ENCODE measurements around the gene RNF152. TPM values are rescaled to one million over a fixed set of nuclear protein-coding genes. Genes with fewer than 3 reads are reported as not detected.

The RNF152 gene
- total RNA-seq, 1 donor from 2014 or later = 24.1 TPM

DNA sequence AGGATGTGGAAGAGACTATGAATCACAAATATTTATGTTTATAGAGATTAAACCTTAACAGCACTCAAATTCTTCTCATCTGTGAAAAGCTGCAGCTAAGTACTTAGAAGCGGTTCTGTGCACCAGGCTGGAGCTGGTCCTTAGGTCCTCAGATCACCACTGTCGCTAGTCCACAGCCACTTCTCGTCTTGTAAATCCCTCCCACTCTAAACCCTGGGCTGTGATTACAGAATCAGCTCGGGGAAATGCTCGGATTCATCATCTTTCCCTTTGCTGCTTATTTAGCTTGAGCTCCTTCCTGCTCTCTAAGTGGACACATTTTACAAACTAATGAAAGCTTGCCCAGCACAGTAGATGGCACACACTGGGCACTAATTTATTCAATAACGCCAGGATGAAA lies 61.7 kb downstream of the RNF152 start:
- H2AFZ ChIP-seq (replicated peaks) = no peak overlapping the region
- H3K4me2 ChIP-seq = no peak overlapping the region
- H3K79me2 ChIP-seq (ENCODE audit: low read depth) = peaks cover 67% of the 10 kb centered on the region
- Mint-ChIP-seq H3K4me1 (peaks cover 18% of the 10 kb centered on the region), H3K27me3 (ENCODE audit: insufficient read depth, low read depth) (peaks cover 2% of the 10 kb centered on the region), H3K27ac (no peak overlapping the region), H3K4me3 (no peak overlapping the region), H3K36me3 (peaks cover 32% of the 10 kb centered on the region), H3K9me3 (peaks cover 9% of the 10 kb centered on the region)
- TF ChIP-seq EZH2 (IDR thresholded peaks at IDR 0.05) (no peak), EZH2phosphoT487 (IDR thresholded peaks at IDR 0.05) (no peak), CTCF (IDR thresholded peaks at IDR 0.05) (no peak)
- H3F3A ChIP-seq (ENCODE audit: low read depth) = no peaks in the 10 kb centered on the region
- no peak overlapping the region for H3K4me3 ChIP-seq
- peaks cover 8% of the 10 kb centered on the region for H3K4me1 ChIP-seq
- no peaks in the 10 kb centered on the region for H3K9me3 ChIP-seq (ENCODE audit: low read depth)
- H4K20me1 ChIP-seq (ENCODE audit: low read depth) = peaks cover 12% of the 10 kb centered on the region
- no peaks in the 10 kb centered on the region for H3K27me3 ChIP-seq
- DNase-seq (ENCODE audit: low spot score) = no peak
- H3K9ac ChIP-seq = no peak overlapping the region
- no peaks in the 10 kb centered on the region for H3K36me3 ChIP-seq
- H3K27ac ChIP-seq = no peak overlapping the region

DNA sequence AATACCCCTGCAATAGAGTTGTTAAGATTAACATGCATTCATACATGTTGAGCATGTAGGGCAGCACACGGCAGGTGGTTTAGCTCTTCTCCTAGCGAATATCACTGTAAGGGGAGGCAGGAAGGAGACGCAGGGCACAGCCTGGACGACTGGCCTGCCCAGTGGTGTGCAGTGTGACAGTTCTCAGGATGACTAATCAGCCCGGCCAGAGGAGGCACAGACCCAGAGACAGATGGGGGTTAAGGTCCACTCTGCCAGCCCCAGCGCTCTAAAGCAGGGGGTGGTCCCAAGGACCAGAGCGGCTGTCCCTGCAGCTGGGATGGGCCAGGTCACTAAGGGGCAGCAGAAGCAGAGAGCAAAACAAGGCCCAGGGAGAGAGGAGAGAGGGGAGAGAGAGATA lies 63.7 kb downstream of the RNF152 start:
- H3K27ac ChIP-seq = no peak overlapping the region
- no peak overlapping the region for H2AFZ ChIP-seq (replicated peaks)
- no peaks in the 10 kb centered on the region for H3K36me3 ChIP-seq
- H3K4me1 Mint-ChIP-seq = peaks cover 23% of the 10 kb centered on the region
- H3K4me2 ChIP-seq = no peak overlapping the region
- H3F3A ChIP-seq (ENCODE audit: low read depth) = no peaks in the 10 kb centered on the region
- H3K27me3 Mint-ChIP-seq (ENCODE audit: insufficient read depth, low read depth) = peaks cover 2% of the 10 kb centered on the region
- H3K4me3 Mint-ChIP-seq = peak overlapping the region; percentile 1
- no peak overlapping the region for H3K9ac ChIP-seq
- peak overlapping the region; percentile 58 for H3K27ac Mint-ChIP-seq
- peaks cover 3% of the 10 kb centered on the region for H3K9me3 Mint-ChIP-seq
- H4K20me1 ChIP-seq (ENCODE audit: low read depth) = peaks cover 12% of the 10 kb centered on the region
- DNase-seq (ENCODE audit: low spot score) = no peak
- peaks cover 8% of the 10 kb centered on the region for H3K4me1 ChIP-seq
- peaks cover 63% of the 10 kb centered on the region for H3K79me2 ChIP-seq (ENCODE audit: low read depth)
- H3K27me3 ChIP-seq = no peaks in the 10 kb centered on the region
- H3K4me3 ChIP-seq = no peak overlapping the region
- peaks cover 18% of the 10 kb centered on the region for H3K36me3 Mint-ChIP-seq
- H3K9me3 ChIP-seq (ENCODE audit: low read depth) = no peaks in the 10 kb centered on the region
- no peak for TF ChIP-seq EZH2 (IDR thresholded peaks at IDR 0.05)
- TF ChIP-seq EZH2phosphoT487 (IDR thresholded peaks at IDR 0.05) = no peak
- no peak for TF ChIP-seq CTCF (IDR thresholded peaks at IDR 0.05)

GRCh38 chr18:61827591-61827990 lies 65.2 kb downstream of the RNF152 start:
- no peak for TF ChIP-seq EZH2 (IDR thresholded peaks at IDR 0.05)
- TF ChIP-seq EZH2phosphoT487 (IDR thresholded peaks at IDR 0.05) = no peak
- no peak for TF ChIP-seq CTCF (IDR thresholded peaks at IDR 0.05)
- H4K20me1 ChIP-seq (ENCODE audit: low read depth) = peaks cover 12% of the 10 kb centered on the region

More at GRCh38 chr18:61827591-61827990, 65.2 kb downstream of the RNF152 start:
- DNase-seq (ENCODE audit: low spot score) = no peak
- Histone ChIP-seq H3K9me3 (ENCODE audit: low read depth) (no peaks in the 10 kb centered on the region), H3K36me3 (no peaks in the 10 kb centered on the region), H3K4me3 (no peak overlapping the region), H3F3A (ENCODE audit: low read depth) (no peaks in the 10 kb centered on the region), H2AFZ (replicated peaks) (no peak overlapping the region), H3K27me3 (no peaks in the 10 kb centered on the region), H3K27ac (peak overlapping the region; percentile 43), H3K9ac (no peak overlapping the region), H3K4me1 (peaks cover 8% of the 10 kb centered on the region), H3K4me2 (peak overlapping the region; percentile 28), H3K79me2 (ENCODE audit: low read depth) (peaks cover 50% of the 10 kb centered on the region)
- H3K4me3 Mint-ChIP-seq = no peak overlapping the region
- peaks cover 2% of the 10 kb centered on the region for H3K27me3 Mint-ChIP-seq (ENCODE audit: insufficient read depth, low read depth)
- H3K27ac Mint-ChIP-seq = no peak overlapping the region
- peaks cover 23% of the 10 kb centered on the region for H3K4me1 Mint-ChIP-seq
- H3K36me3 Mint-ChIP-seq = peaks cover 24% of the 10 kb centered on the region
- peaks cover 3% of the 10 kb centered on the region for H3K9me3 Mint-ChIP-seq
